GM23338 (cell line): Measurements from ENCODE around the gene FAM168A. TPM values are rescaled to one million over a fixed set of nuclear protein-coding genes. Genes with fewer than 3 reads are reported as not detected.

ENCODE experiments used
- ATAC-seq: fragments of 200-7000 bp; cut with Tn5 transposase; 3 replicates; pipeline ENCODE4 v1.9.1; 2020
- DNase-seq: peaks from one replicate; pipeline ENCODE4 v3.0.0-alpha.2; 2015; ENCODE audit warnings: low spot score
- H2AFZ ChIP-seq: fragments of 200-600 bp; sonication (generic); 2 replicates; pipeline ENCODE4 v1.8.0; 2016; ENCODE audit warnings: antibody characterized with exemption, mild to moderate bottlenecking, moderate library complexity
- H3F3A ChIP-seq: fragments of 200-600 bp; sonication (generic); replicated peaks from 2 replicates; pipeline ENCODE4 v1.8.0; 2017; ENCODE audit warnings: antibody characterized with exemption, mixed run types, low read depth
- H3K27ac ChIP-seq: fragments of 200-600 bp; sonication (generic); 2 replicates; pipeline ENCODE4 v1.6.1; 2016; ENCODE audit warnings: low read depth
- H3K27me3 ChIP-seq: fragments of 200-600 bp; sonication (generic); 2 replicates; pipeline ENCODE4 v1.8.0; 2016; ENCODE audit warnings: mild to moderate bottlenecking, mixed run types, moderate library complexity; ENCODE audit not compliant: insufficient read depth
- H3K36me3 ChIP-seq: fragments of 200-600 bp; sonication (generic); 2 replicates; pipeline ENCODE4 v1.8.0; 2016; ENCODE audit warnings: mild to moderate bottlenecking; ENCODE audit not compliant: insufficient read depth
- H3K4me1 ChIP-seq: fragments of 200-600 bp; sonication (generic); 2 replicates; pipeline ENCODE4 v1.8.0; 2016; ENCODE audit warnings: mild to moderate bottlenecking, moderate library complexity; ENCODE audit not compliant: insufficient read depth
- H3K4me2 ChIP-seq: fragments of 200-600 bp; sonication (generic); 2 replicates; pipeline ENCODE4 v1.7.1; 2017; ENCODE audit warnings: mixed run types
- H3K4me3 ChIP-seq: fragments of 200-600 bp; sonication (generic); 2 replicates; pipeline ENCODE4 v1.6.1; 2016; ENCODE audit warnings: mixed run types
- H3K79me2 ChIP-seq: fragments of 200-600 bp; sonication (generic); replicated peaks from 2 replicates; pipeline ENCODE4 v1.8.0; 2017; ENCODE audit warnings: mild to moderate bottlenecking; ENCODE audit not compliant: insufficient read depth
- H3K9me2 ChIP-seq: fragments of 200-600 bp; sonication (generic); 2 replicates; pipeline ENCODE4 v1.8.0; 2017; ENCODE audit not compliant: insufficient read depth
- H4K20me1 ChIP-seq: fragments of 200-600 bp; sonication (generic); replicated peaks from 2 replicates; pipeline ENCODE4 v1.8.0; 2017; ENCODE audit warnings: mild to moderate bottlenecking; ENCODE audit not compliant: insufficient read depth
- H3K27ac Mint-ChIP-seq: 2 replicates; pipeline ENCODE4 v1.8.0; 2020; ENCODE audit warnings: inconsistent platforms, mild to moderate bottlenecking, moderate library complexity, mixed read lengths
- H3K27me3 Mint-ChIP-seq: 3 replicates; pipeline ENCODE4 v1.8.0; 2022; ENCODE audit warnings: low read depth, mild to moderate bottlenecking, moderate library complexity, mixed read lengths, inconsistent platforms; ENCODE audit not compliant: insufficient read depth, poor library complexity
- H3K36me3 Mint-ChIP-seq: 3 replicates; pipeline ENCODE4 v1.8.0; 2021; ENCODE audit warnings: low read depth, mild to moderate bottlenecking, inconsistent platforms, moderate library complexity, mixed read lengths
- H3K4me1 Mint-ChIP-seq: 3 replicates; pipeline ENCODE4 v1.8.0; 2020; ENCODE audit warnings: mild to moderate bottlenecking, inconsistent platforms, mixed read lengths
- H3K4me3 Mint-ChIP-seq: 3 replicates; pipeline ENCODE4 v1.8.0; 2021; ENCODE audit warnings: moderate library complexity, mild to moderate bottlenecking, inconsistent platforms, mixed read lengths
- H3K9me3 Mint-ChIP-seq: 3 replicates; pipeline ENCODE4 v1.8.0; 2020; ENCODE audit warnings: moderate library complexity, mild to moderate bottlenecking, inconsistent platforms, mixed read lengths
- polyA plus RNA-seq: library from polyadenylated mRNA; unstranded; fragments of >200 nt; fragmentation: Nextera tagmentation; extraction: Ambion mirVana; gene quantifications from 2 replicates; pipeline ENCODE4 v1.2.1, GENCODE V29; 2016
- total RNA-seq: library from RNA; depleted of rRNA; stranded (reverse); fragments of >200 nt; shearing (Covaris generic); gene quantifications from 2 replicates; pipeline ENCODE4 v1.2.3, GENCODE V29; 2014
- TF ChIP-seq, protein P1 (sequence below): fragments of 250-450 bp; sonication (Bioruptor Pico); IDR thresholded peaks from 2 replicates; pipeline ENCODE4 v1.5.0; 2020; ENCODE audit warnings: mild to moderate bottlenecking, moderate library complexity

FAM168A gene
- total and polyA plus RNA-seq, 2 experiments from 2014 or later = 8.0 to 20.3 TPM

DNA sequence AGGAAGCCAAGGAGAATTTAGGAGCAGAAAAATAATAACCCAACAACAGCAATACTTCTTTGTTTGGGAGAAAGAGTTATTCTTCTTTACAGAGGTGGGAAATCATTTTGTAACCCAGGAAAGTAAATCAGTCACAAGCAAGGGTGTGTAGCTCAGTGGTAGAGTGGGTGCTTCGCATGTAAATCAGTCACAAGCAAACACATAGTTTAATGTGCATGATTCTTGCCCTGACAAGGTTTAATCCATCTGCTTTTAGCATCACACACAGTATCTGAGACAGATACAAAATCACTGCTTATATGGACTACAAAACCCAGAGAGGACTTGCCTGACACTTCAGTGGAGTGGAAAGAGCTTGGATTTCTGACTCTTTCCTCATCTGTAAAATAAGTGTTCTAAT, 139.7 kb downstream of the FAM168A start:
- H3K27ac Mint-ChIP-seq = no peak overlapping the region

More for the DNA sequence above, 139.7 kb downstream of the FAM168A start:
- Mint-ChIP-seq H3K9me3 (no peaks in the 10 kb centered on the region), H3K27me3 (no peaks in the 10 kb centered on the region), H3K4me3 (no peak overlapping the region), H3K36me3 (no peaks in the 10 kb centered on the region), H3K4me1 (peaks cover 3% of the 10 kb centered on the region; the same call in 1 of the 3 replicates)
- H3K4me1 ChIP-seq = no peaks in the 10 kb centered on the region
- no peaks in the 10 kb centered on the region; the same call in 1 of the 2 replicates for H3K79me2 ChIP-seq
- TF ChIP-seq, protein P1, sequence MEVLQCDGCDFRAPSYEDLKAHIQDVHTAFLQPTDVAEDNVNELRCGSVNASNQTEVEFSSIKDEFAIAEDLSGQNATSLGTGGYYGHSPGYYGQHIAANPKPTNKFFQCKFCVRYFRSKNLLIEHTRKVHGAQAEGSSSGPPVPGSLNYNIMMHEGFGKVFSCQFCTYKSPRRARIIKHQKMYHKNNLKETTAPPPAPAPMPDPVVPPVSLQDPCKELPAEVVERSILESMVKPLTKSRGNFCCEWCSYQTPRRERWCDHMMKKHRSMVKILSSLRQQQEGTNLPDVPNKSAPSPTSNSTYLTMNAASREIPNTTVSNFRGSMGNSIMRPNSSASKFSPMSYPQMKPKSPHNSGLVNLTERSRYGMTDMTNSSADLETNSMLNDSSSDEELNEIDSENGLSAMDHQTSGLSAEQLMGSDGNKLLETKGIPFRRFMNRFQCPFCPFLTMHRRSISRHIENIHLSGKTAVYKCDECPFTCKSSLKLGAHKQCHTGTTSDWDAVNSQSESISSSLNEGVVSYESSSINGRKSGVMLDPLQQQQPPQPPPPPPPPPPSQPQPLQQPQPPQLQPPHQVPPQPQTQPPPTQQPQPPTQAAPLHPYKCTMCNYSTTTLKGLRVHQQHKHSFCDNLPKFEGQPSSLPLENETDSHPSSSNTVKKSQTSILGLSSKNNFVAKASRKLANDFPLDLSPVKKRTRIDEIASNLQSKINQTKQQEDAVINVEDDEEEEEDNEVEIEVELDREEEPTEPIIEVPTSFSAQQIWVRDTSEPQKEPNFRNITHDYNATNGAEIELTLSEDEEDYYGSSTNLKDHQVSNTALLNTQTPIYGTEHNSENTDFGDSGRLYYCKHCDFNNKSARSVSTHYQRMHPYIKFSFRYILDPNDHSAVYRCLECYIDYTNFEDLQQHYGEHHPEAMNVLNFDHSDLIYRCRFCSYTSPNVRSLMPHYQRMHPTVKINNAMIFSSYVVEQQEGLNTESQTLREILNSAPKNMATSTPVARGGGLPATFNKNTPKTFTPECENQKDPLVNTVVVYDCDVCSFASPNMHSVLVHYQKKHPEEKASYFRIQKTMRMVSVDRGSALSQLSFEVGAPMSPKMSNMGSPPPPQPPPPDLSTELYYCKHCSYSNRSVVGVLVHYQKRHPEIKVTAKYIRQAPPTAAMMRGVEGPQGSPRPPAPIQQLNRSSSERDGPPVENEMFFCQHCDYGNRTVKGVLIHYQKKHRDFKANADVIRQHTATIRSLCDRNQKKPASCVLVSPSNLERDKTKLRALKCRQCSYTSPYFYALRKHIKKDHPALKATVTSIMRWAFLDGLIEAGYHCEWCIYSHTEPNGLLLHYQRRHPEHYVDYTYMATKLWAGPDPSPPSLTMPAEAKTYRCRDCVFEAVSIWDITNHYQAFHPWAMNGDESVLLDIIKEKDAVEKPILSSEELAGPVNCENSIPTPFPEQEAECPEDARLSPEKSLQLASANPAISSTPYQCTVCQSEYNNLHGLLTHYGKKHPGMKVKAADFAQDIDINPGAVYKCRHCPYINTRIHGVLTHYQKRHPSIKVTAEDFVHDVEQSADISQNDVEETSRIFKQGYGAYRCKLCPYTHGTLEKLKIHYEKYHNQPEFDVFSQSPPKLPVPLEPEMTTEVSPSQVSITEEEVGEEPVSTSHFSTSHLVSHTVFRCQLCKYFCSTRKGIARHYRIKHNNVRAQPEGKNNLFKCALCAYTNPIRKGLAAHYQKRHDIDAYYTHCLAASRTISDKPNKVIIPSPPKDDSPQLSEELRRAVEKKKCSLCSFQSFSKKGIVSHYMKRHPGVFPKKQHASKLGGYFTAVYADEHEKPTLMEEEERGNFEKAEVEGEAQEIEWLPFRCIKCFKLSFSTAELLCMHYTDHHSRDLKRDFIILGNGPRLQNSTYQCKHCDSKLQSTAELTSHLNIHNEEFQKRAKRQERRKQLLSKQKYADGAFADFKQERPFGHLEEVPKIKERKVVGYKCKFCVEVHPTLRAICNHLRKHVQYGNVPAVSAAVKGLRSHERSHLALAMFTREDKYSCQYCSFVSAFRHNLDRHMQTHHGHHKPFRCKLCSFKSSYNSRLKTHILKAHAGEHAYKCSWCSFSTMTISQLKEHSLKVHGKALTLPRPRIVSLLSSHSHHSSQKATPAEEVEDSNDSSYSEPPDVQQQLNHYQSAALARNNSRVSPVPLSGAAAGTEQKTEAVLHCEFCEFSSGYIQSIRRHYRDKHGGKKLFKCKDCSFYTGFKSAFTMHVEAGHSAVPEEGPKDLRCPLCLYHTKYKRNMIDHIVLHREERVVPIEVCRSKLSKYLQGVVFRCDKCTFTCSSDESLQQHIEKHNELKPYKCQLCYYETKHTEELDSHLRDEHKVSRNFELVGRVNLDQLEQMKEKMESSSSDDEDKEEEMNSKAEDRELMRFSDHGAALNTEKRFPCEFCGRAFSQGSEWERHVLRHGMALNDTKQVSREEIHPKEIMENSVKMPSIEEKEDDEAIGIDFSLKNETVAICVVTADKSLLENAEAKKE (CRISPR knock-in tag) = no peak
- H3K27me3 ChIP-seq = no peaks in the 10 kb centered on the region
- no peak overlapping the region for H2AFZ ChIP-seq
- DNase-seq (no peak), ATAC-seq (no peak)
- no peaks in the 10 kb centered on the region for H3K9me2 ChIP-seq
- peaks cover 15% of the 10 kb centered on the region; the same call in 1 of the 2 replicates for H4K20me1 ChIP-seq
- no peaks in the 10 kb centered on the region for H3F3A ChIP-seq
- no peak overlapping the region for H3K4me2 ChIP-seq
- H3K27ac ChIP-seq = no peak overlapping the region
- H3K36me3 ChIP-seq = no peaks in the 10 kb centered on the region
- no peak overlapping the region for H3K4me3 ChIP-seq
